GM20000 (cell line): ENCODE results near the gene DGCR8.

ENCODE experiments used
- DNase-seq: peaks from one replicate; pipeline ENCODE4 v3.0.0; 2012; ENCODE audit warnings: low spot score
- CTCF ChIP-seq: IDR thresholded peaks from 2 replicates; pipeline ENCODE4 v1.5.1; 2012; ENCODE audit warnings: mild to moderate bottlenecking, control low read depth; ENCODE audit errors: extremely low read depth, missing control alignments

The DGCR8 gene

DNA sequence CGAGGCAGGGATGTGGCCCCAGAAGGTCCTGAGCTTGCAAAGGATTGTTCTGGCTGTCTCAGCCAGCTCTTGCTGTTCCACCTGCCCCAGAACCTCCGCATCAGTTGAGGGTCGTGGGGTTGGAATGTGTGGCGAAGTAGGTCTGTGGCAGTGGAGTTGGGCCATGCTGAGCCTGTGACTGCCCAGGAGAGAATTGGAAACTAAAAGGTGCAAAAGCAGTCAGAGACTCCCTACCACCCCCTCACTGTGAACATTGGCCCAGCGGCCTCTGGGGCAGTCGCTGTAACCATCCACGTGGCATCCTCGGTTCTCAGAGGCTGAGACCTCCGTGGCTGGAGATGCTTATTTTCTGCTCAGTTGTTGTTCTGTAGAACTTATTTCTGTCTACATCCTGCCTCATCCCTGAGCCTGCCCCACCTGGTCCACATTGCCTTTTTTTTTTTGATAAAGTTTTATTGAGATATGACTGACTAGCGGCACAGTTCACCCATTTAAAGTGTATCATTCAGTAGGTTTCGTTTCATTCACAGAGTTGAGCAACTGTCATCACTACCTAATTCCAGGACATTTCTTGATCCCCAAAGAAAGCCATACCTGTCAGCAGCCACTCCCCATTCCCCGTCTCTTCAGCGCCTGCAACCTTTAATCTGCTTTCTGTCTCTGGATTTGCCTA, 22.3 kb upstream of the DGCR8 start:
- no peak for TF ChIP-seq CTCF
- DNase-seq, result no peak

GRCh38 chr22:20058989-20059770, 20.9 kb upstream of the DGCR8 start:
- no peak for TF ChIP-seq CTCF
- DNase-seq, result no peak

DNA sequence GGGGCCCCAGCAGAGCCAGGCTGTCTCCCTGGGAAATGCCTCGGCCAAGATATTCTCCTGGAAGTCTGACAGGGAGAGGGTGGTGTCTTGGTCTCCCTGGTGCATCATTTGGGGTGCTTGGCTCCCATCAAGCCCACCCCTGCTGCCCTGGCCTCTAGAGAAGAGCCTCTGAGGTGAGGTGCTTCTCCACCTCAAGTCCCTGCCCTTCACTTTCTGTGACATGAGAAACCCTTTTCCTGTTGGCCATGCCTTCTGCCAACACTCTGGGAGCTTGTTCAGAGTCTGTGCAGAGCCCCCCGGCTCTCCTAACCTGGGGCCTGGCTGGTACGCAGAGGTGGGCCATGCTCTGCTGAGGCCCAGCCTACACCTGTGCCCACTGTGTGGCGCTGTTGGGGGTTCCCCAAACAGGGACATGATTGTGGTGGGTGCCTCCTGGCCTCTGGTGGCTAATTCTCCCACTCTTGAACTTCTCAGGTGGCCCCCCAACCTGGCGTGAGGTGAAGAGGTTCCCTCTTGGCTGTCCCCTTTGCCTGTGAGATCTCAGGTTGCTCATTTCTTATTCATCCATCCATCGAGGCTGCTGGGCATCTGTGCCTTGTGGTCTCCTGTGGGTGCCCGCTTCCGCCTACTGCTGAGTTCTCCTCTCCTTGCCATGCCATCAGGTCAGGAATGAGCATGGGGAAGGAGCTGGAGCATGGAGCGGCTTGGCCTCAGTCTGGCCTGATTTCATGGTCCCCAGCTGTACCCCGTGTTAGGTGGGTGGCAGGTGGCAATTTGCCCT, 19.2 kb upstream of the DGCR8 start:
- TF ChIP-seq CTCF, result no peak
- DNase-seq, result no peak

GRCh38 chr22:20061481-20061861, 18.6 kb upstream of the DGCR8 start:
- TF ChIP-seq CTCF, result no peak

DNA sequence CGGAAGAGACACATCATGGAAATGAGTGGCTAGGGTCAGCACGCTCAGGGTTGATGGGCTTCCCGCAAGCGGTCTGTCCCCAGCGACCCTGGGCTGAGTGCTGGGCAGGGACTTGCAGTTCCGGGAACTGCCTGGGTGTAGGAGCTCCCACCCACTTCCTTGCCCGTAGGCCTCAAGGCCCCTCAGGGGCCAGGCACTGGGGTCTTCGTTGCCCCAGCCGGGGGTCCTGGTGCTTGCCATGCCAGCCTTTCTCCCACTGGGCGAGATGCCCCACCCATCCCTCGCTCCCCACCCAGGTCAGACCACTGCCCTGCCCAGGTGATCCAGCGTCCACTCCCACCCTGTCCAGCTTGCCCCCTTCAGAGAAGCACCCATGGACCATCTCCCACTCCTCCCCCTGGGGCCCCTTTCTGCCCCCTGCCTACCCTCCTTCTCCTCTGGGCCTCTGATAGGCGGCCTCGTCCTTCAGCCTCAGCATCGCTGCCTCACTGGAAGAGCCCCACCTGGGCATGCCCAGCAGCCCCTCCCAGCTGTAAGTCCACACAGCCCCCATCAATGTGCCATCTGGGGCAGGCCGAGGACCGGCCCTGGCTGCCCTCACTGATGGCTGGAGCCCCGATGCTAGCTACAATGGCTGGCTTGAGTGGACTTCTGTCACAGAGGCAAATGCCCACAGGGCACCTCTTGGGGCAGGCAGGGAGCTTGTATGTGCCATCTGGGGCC, 17.8 kb upstream of the DGCR8 start:
- DNase-seq, result no peak
- no peak for TF ChIP-seq CTCF

More at GRCh38 chr22:20061481-20061861, 18.6 kb upstream of the DGCR8 start:
- no peak for DNase-seq

- DNase-seq, result no peak
- TF ChIP-seq CTCF, result no peak
Measured at GRCh38 chr22:20062766-20063083, 17.3 kb upstream of the DGCR8 start.
